ENCODE measurements around the gene C17orf75.

C17orf75 gene

GRCh38 chr17:32285746-32286517 lies 56.0 kb downstream of the C17orf75 start:
- no peak overlapping the region for H3K4me3 ChIP-seq (ENCODE audit: low read depth, low read length)
- DNase-seq (ENCODE audit: low read depth), result no peak
- TF ChIP-seq, protein P1, sequence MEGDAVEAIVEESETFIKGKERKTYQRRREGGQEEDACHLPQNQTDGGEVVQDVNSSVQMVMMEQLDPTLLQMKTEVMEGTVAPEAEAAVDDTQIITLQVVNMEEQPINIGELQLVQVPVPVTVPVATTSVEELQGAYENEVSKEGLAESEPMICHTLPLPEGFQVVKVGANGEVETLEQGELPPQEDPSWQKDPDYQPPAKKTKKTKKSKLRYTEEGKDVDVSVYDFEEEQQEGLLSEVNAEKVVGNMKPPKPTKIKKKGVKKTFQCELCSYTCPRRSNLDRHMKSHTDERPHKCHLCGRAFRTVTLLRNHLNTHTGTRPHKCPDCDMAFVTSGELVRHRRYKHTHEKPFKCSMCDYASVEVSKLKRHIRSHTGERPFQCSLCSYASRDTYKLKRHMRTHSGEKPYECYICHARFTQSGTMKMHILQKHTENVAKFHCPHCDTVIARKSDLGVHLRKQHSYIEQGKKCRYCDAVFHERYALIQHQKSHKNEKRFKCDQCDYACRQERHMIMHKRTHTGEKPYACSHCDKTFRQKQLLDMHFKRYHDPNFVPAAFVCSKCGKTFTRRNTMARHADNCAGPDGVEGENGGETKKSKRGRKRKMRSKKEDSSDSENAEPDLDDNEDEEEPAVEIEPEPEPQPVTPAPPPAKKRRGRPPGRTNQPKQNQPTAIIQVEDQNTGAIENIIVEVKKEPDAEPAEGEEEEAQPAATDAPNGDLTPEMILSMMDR (IDR thresholded peaks at IDR 0.05; ENCODE audit: low read depth, low read length), result no peak
- TF ChIP-seq MAX (IDR thresholded peaks at IDR 0.05; ENCODE audit: low read depth, low read length), result no peak
- TF ChIP-seq POLR2A (IDR thresholded peaks at IDR 0.05; ENCODE audit: extremely low read depth, insufficient read length), result no peak
- no peak for TF ChIP-seq MYC (IDR thresholded peaks at IDR 0.05; ENCODE audit: low read depth, low read length)

GRCh38 chr17:32285306-32285705 lies 56.7 kb downstream of the C17orf75 start:
- no peak overlapping the region for H3K4me3 ChIP-seq (ENCODE audit: low read depth, low read length)
- no peak for DNase-seq (ENCODE audit: low read depth)
- no peak for TF ChIP-seq POLR2A (IDR thresholded peaks at IDR 0.05; ENCODE audit: extremely low read depth, insufficient read length)
- no peak for TF ChIP-seq MYC (IDR thresholded peaks at IDR 0.05; ENCODE audit: low read depth, low read length)
- TF ChIP-seq MAX (IDR thresholded peaks at IDR 0.05; ENCODE audit: low read depth, low read length), result no peak
- TF ChIP-seq, protein P1 (IDR thresholded peaks at IDR 0.05; ENCODE audit: low read depth, low read length), result no peak

- TF ChIP-seq MAX (IDR thresholded peaks at IDR 0.05; ENCODE audit: low read depth, low read length), result 0 out of 2 replicates have a peak, but pooled peaks have one; percentile 15
- TF ChIP-seq MYC (IDR thresholded peaks at IDR 0.05; ENCODE audit: low read depth, low read length), result no peak
- TF ChIP-seq, protein P1 (IDR thresholded peaks at IDR 0.05; ENCODE audit: low read depth, low read length), result no peak
- no peak for TF ChIP-seq POLR2A (IDR thresholded peaks at IDR 0.05; ENCODE audit: extremely low read depth, insufficient read length)
- no peak overlapping the region for H3K4me3 ChIP-seq (ENCODE audit: low read depth, low read length)
- peak; percentile 75 for DNase-seq (ENCODE audit: low read depth)
These were observed 58.2 kb downstream of the C17orf75 start for GRCh38 chr17:32283745-32284201.

GRCh38 chr17:32281011-32281451 lies 60.9 kb downstream of the C17orf75 start:
- DNase-seq (ENCODE audit: low read depth), result no peak
- H3K4me3 ChIP-seq (ENCODE audit: low read depth, low read length), result no peak overlapping the region
- TF ChIP-seq POLR2A (IDR thresholded peaks at IDR 0.05; ENCODE audit: extremely low read depth, insufficient read length), result no peak
- no peak for TF ChIP-seq MAX (IDR thresholded peaks at IDR 0.05; ENCODE audit: low read depth, low read length)
- TF ChIP-seq, protein P1 (IDR thresholded peaks at IDR 0.05; ENCODE audit: low read depth, low read length), result no peak
- TF ChIP-seq MYC (IDR thresholded peaks at IDR 0.05; ENCODE audit: low read depth, low read length), result no peak

- DNase-seq (ENCODE audit: low read depth), result no peak
These were observed 61.9 kb downstream of the C17orf75 start for GRCh38 chr17:32279891-32280716.

More at GRCh38 chr17:32279891-32280716, 61.9 kb downstream of the C17orf75 start:
- no peak overlapping the region for H3K4me3 ChIP-seq (ENCODE audit: low read depth, low read length)
- TF ChIP-seq, protein P1 (IDR thresholded peaks at IDR 0.05; ENCODE audit: low read depth, low read length), result no peak
- TF ChIP-seq MAX (IDR thresholded peaks at IDR 0.05; ENCODE audit: low read depth, low read length), result no peak
- no peak for TF ChIP-seq MYC (IDR thresholded peaks at IDR 0.05; ENCODE audit: low read depth, low read length)
- TF ChIP-seq POLR2A (IDR thresholded peaks at IDR 0.05; ENCODE audit: extremely low read depth, insufficient read length), result no peak
